H1 (cell line): ENCODE data around the gene GRID1. TPM values are rescaled to one million over a fixed set of nuclear protein-coding genes. Genes with fewer than 3 reads are reported as not detected.

ENCODE experiments used
- CTCF ChIA-PET: fragments of 300-600 bp; sonication (Branson Sonifier 250); formaldehyde crosslinking; loops from one replicate; lab custom pipeline; 2021; ENCODE audit not compliant: partially characterized antibody; lab: Charles Lee
- POLR2A ChIA-PET: fragments of 300-600 bp; sonication (Branson Sonifier 250); formaldehyde crosslinking; loops from one replicate; lab custom pipeline; 2021; ENCODE audit warnings: inconsistent platforms; ENCODE audit not compliant: partially characterized antibody; lab: Charles Lee
- DNase-seq, 2 experiments: peaks; one replicate each; pipeline versions ENCODE4 v3.0.0 to v3.0.0-alpha.2; 2010 to 2022; ENCODE audit warnings: low spot score in 2 of 2, low read depth in 1 of 2, mixed read lengths in 1 of 2
- FAIRE-seq: peaks from 2 replicates; lab custom pipeline; 2011; peaks lifted over from hg19 to GRCh38; lab: Jason Lieb, UNC
- H2AFZ ChIP-seq: 2 replicates; pipeline ENCODE4 v1.8.1; 2012; ENCODE audit warnings: low read length, inconsistent platforms
- H2AK5ac ChIP-seq: 2 replicates; pipeline ENCODE4 v1.6.1; 2013; ENCODE audit warnings: low read depth, low read length
- H2BK120ac ChIP-seq: replicated peaks from 2 replicates; pipeline ENCODE3; 2013; ENCODE audit warnings: low read depth, low read length, inconsistent platforms
- H2BK12ac ChIP-seq: 2 replicates; pipeline ENCODE4 v1.6.1; 2013; ENCODE audit warnings: low read depth, low read length
- H2BK15ac ChIP-seq: 2 replicates; pipeline ENCODE4 v1.6.1; 2013; ENCODE audit warnings: low read length
- H2BK20ac ChIP-seq: 2 replicates; pipeline ENCODE4 v1.6.1; 2013; ENCODE audit warnings: low read length
- H2BK5ac ChIP-seq: 2 replicates; pipeline ENCODE4 v1.6.1; 2013; ENCODE audit warnings: low read depth, low read length
- H3K14ac ChIP-seq: 2 replicates; pipeline ENCODE4 v1.6.1; 2013; ENCODE audit warnings: inconsistent platforms; ENCODE audit not compliant: insufficient read length
- H3K18ac ChIP-seq: 2 replicates; pipeline ENCODE4 v1.6.1; 2013; ENCODE audit warnings: low read length; ENCODE audit errors: extremely low read depth
- H3K23ac ChIP-seq: 2 replicates; pipeline ENCODE4 v1.6.1; 2013; ENCODE audit warnings: inconsistent platforms; ENCODE audit not compliant: insufficient read length
- H3K23me2 ChIP-seq: 2 replicates; pipeline ENCODE4 v1.6.1; 2013; ENCODE audit warnings: low read depth, low read length
- H3K27ac ChIP-seq: 2 replicates; pipeline ENCODE4 v1.6.1; 2011; ENCODE audit warnings: low read depth, low read length, inconsistent platforms
- H3K27me3 ChIP-seq, 4 experiments: replicated peaks in 1 of 4; 1 replicate in 1 of 4; 2 replicates in 3 of 4; pipeline versions ENCODE4 v1.6.1 to v1.8.1; 2011 to 2013; ENCODE audit warnings: low read length in 3 of 4, mild to moderate bottlenecking in 3 of 4, inconsistent platforms in 2 of 4, mixed read lengths in 2 of 4, moderate library complexity in 1 of 4; ENCODE audit not compliant: control insufficient read depth in 3 of 4, insufficient read depth in 3 of 4; ENCODE audit errors: extremely low read depth in 1 of 4
- H3K36me3 ChIP-seq, 4 experiments: 2 replicates each; pipeline versions ENCODE4 v1.6.1 to v1.8.1; 2011 to 2013; ENCODE audit warnings: mild to moderate bottlenecking in 4 of 4, low read length in 3 of 4, moderate library complexity in 2 of 4, control low read depth in 1 of 4, inconsistent platforms in 1 of 4; ENCODE audit not compliant: insufficient read depth in 4 of 4, control insufficient read depth in 2 of 4
- H3K4ac ChIP-seq: replicated peaks from 2 replicates; pipeline ENCODE3; 2013; ENCODE audit warnings: low read length, low read depth, mixed read lengths, inconsistent platforms; ENCODE audit not compliant: insufficient read length
- H3K4me1 ChIP-seq, 4 experiments: replicated peaks in 1 of 4; 1 replicate in 1 of 4; 2 replicates in 3 of 4; pipeline versions ENCODE4 v1.6.1 to v1.8.1; 2011 to 2013; ENCODE audit warnings: low read length in 3 of 4, inconsistent platforms in 2 of 4, mixed read lengths in 1 of 4; ENCODE audit not compliant: insufficient read depth in 4 of 4, control insufficient read depth in 3 of 4
- H3K4me2 ChIP-seq, 2 experiments: 2 replicates each; pipeline versions ENCODE4 v1.6.1 to v1.8.1; 2011 to 2013; ENCODE audit warnings: low read depth in 2 of 2, low read length in 2 of 2, control low read depth in 1 of 2, inconsistent platforms in 1 of 2, mild to moderate bottlenecking in 1 of 2; ENCODE audit not compliant: insufficient read depth in 1 of 2
- H3K4me3 ChIP-seq, 4 experiments: fragments of 200-600, 300-600 bp in 1 of 4; sonication (generic), shearing (Covaris generic), sonication (Bioruptor Twin) in 1 of 4; 2 replicates each; pipeline versions ENCODE4 v1.5.1 to v1.8.1; 2011 to 2016; ENCODE audit warnings: low read length in 4 of 4, low read depth in 3 of 4, control low read depth in 2 of 4, inconsistent platforms in 2 of 4, mild to moderate bottlenecking in 2 of 4, mixed read lengths in 1 of 4, moderate library complexity in 1 of 4; ENCODE audit not compliant: insufficient read depth in 2 of 4; ENCODE audit errors: extremely low read depth in 1 of 4
- H3K56ac ChIP-seq: replicated peaks from 2 replicates; pipeline ENCODE3; 2013; ENCODE audit warnings: low read depth, mild to moderate bottlenecking, mixed read lengths, low read length, inconsistent platforms; ENCODE audit not compliant: insufficient read length
- H3K79me1 ChIP-seq: 2 replicates; pipeline ENCODE4 v1.6.1; 2013; ENCODE audit warnings: low read depth, low read length, control low read depth
- H3K79me2 ChIP-seq, 2 experiments: 2 replicates each; pipeline versions ENCODE4 v1.6.1 to v1.8.1; 2012 to 2013; ENCODE audit warnings: low read length in 2 of 2, mild to moderate bottlenecking in 2 of 2, inconsistent platforms in 1 of 2; ENCODE audit not compliant: insufficient read depth in 2 of 2, control insufficient read depth in 1 of 2
- H3K9ac ChIP-seq, 4 experiments: replicated peaks in 1 of 4; 1 replicate in 1 of 4; 2 replicates in 3 of 4; pipeline versions ENCODE4 v1.6.1 to v1.8.1; 2011 to 2013; ENCODE audit warnings: low read depth in 3 of 4, low read length in 3 of 4, control low read depth in 2 of 4, mild to moderate bottlenecking in 2 of 4, moderate library complexity in 2 of 4, inconsistent platforms in 1 of 4; ENCODE audit errors: extremely low read depth in 1 of 4
- H3K9me3 ChIP-seq, 2 experiments: 2 replicates each; pipeline versions ENCODE4 v1.6.1 to v1.8.1; 2012 to 2013; ENCODE audit warnings: mild to moderate bottlenecking in 2 of 2, moderate library complexity in 2 of 2, control low read depth in 1 of 2, inconsistent platforms in 1 of 2, low read depth in 1 of 2, low read length in 1 of 2, mixed read lengths in 1 of 2; ENCODE audit not compliant: insufficient read depth in 2 of 2
- H4K20me1 ChIP-seq, 2 experiments: replicated peaks in 1 of 2; 2 replicates each; pipeline versions ENCODE3 to v1.8.1; 2011 to 2013; ENCODE audit warnings: inconsistent platforms in 2 of 2, low read length in 2 of 2, mild to moderate bottlenecking in 1 of 2; ENCODE audit not compliant: insufficient read depth in 2 of 2, control insufficient read depth in 1 of 2
- H4K5ac ChIP-seq: 2 replicates; pipeline ENCODE4 v1.6.1; 2013; ENCODE audit warnings: low read length, low read depth, mixed read lengths, inconsistent platforms; ENCODE audit not compliant: insufficient read length
- H4K8ac ChIP-seq: 2 replicates; pipeline ENCODE4 v1.8.0; 2013; ENCODE audit warnings: mild to moderate bottlenecking, moderate library complexity, low read length, inconsistent platforms; ENCODE audit not compliant: insufficient read depth; ENCODE audit errors: extremely low read depth
- H4K91ac ChIP-seq: replicated peaks from 2 replicates; pipeline ENCODE3; 2013; ENCODE audit warnings: low read length, mixed read lengths, inconsistent platforms; ENCODE audit not compliant: insufficient read length
- ASH2L ChIP-seq: fragments of 200-600, 300-600 bp; sonication (generic); IDR thresholded peaks from one replicate; pipeline ENCODE4 v1.7.1; 2017; ENCODE audit warnings: low read length
- CHD2 ChIP-seq: IDR thresholded peaks from 2 replicates; pipeline ENCODE4 v1.6.1; 2012; ENCODE audit warnings: low read length, improper control_type of control experiment
- CTCF ChIP-seq, 3 experiments: IDR thresholded peaks; 1 replicate in 2 of 3; 2 replicates in 1 of 3; pipeline versions ENCODE4 v1.5.1 to v1.6.1; 2011; ENCODE audit warnings: low read length in 3 of 3, mild to moderate bottlenecking in 3 of 3, inconsistent platforms in 2 of 3, low read depth in 1 of 3, moderate library complexity in 1 of 3; ENCODE audit not compliant: insufficient read depth in 1 of 3; ENCODE audit errors: control extremely low read depth in 1 of 3
- GABPA ChIP-seq: IDR thresholded peaks from 2 replicates; pipeline ENCODE4 v1.6.1; 2011; ENCODE audit warnings: mild to moderate bottlenecking, low read length, moderate library complexity, borderline replicate concordance; ENCODE audit not compliant: insufficient read depth
- KDM4A ChIP-seq: IDR thresholded peaks from one replicate; pipeline ENCODE4 v1.7.1; 2012; ENCODE audit warnings: low read depth, mild to moderate bottlenecking, moderate library complexity, low read length, inconsistent platforms; ENCODE audit not compliant: severe bottlenecking
- MAFK ChIP-seq: IDR thresholded peaks from 2 replicates; pipeline ENCODE4 v1.6.1; 2012; ENCODE audit warnings: low read depth, mild to moderate bottlenecking, improper control_type of control experiment, low read length
- RAD21 ChIP-seq, 2 experiments: IDR thresholded peaks in 1 of 2; conservative IDR thresholded peaks in 1 of 2; 2 replicates each; pipeline ENCODE4 v1.6.1; 2011; ENCODE audit warnings: low read depth in 2 of 2, low read length in 2 of 2, improper control_type of control experiment in 1 of 2, inconsistent platforms in 1 of 2, mild to moderate bottlenecking in 1 of 2, moderate library complexity in 1 of 2
- WGBS, 2 experiments: shearing (Covaris generic) in 1 of 2; methylation state at CpG; one replicate each; pipeline versions ENCODE4 v1.1.6 to v1.1.7; 2013 to 2015; ENCODE audit warnings: low lambda C conversion rate in 2 of 2, mixed read lengths in 2 of 2, inconsistent platforms in 1 of 2, low coverage in 1 of 2, missing lambda C conversion rate in 1 of 2; ENCODE audit not compliant: insufficient replicate concordance in 2 of 2, insufficient coverage in 1 of 2, insufficient read length in 1 of 2; ENCODE audit errors: extremely low coverage in 1 of 2, missing lambda C conversion rate in 1 of 2; 5-methylcytosine and 5-hydroxymethylcytosine counted together
- polyA plus RNA-seq, 7 experiments: library from polyadenylated mRNA; depleted of rRNA in 3 of 7; stranded (reverse) in 5 of 7; unstranded in 2 of 7; fragments of >200 nt in 5 of 7; fragments of 200-250 nt in 2 of 7; gene quantifications; 1 replicate in 5 of 7; 2 replicates in 1 of 7; 4 replicates in 1 of 7; pipeline versions ENCODE4 v1.2.1 to v1.2.3, GENCODE V29; 2011 to 2013; ENCODE audit warnings: missing spikeins in 2 of 7, mixed read lengths in 2 of 7
- total RNA-seq: library from RNA; stranded (reverse); fragmentation: NEBNext Ultra II Directional; extraction: Animal tissue kit (Norgen Biotek cat#: 25700); gene quantifications from 2 replicates; pipeline ENCODE4 v1.2.1, GENCODE V29; 2021
- TF ChIP-seq, protein P1 (sequence below): IDR thresholded peaks from 2 replicates; pipeline ENCODE4 v1.6.1; 2012; ENCODE audit warnings: inconsistent platforms

GRID1 gene
- total and polyA plus RNA-seq, 2 of the 8 experiments (the other 6 are each of a cell fraction or from before 2014, with no cell fraction given) = 0.22 to 0.30 TPM

GRCh38 chr10:86363184-86363832, 3.3 kb downstream of the GRID1 start:
- Histone ChIP-seq H2BK15ac (no peak overlapping the region; the same call in 1 of the 2 replicates), H2BK120ac (no peak overlapping the region), H3K14ac (no peak overlapping the region), H3K56ac (no peak overlapping the region), H2BK5ac (no peak overlapping the region), H2BK20ac (no peak overlapping the region), H3K18ac (peak overlapping the region; percentile 19), H3K9me3 (peaks cover 0 to 6% of the 10 kb centered on the region in 2 experiments; a peak in 1 of 4 replicates), H3K36me3 (no peaks in the 10 kb centered on the region), H4K91ac (no peak overlapping the region), H2BK12ac (no peak overlapping the region), H3K23me2 (peaks cover 25% of the 10 kb centered on the region; the same call in 1 of the 2 replicates), H3K23ac (no peak overlapping the region), H3K79me2 (no peaks in the 10 kb centered on the region), H4K5ac (no peak overlapping the region), H3K27me3 (peaks cover 55 to 71% (median 69%) of the 10 kb centered on the region in 4 experiments), H3K4me2 (peak overlapping the region; percentile 67 to 91), H3K4me1 (peaks cover 0 to 34% (median 23%) of the 10 kb centered on the region in 4 experiments; a peak in 6 of 7 replicates), H3K9ac (no peak overlapping the region; a peak in 1 of 7 replicates), H2AFZ (peak overlapping the region; percentile 54), H3K4ac (no peak overlapping the region), H3K4me3 (peak overlapping the region; percentile 45 to 59 (median 54)), H3K79me1 (no peaks in the 10 kb centered on the region), H4K20me1 (peaks cover 14 to 16% of the 10 kb centered on the region in 2 experiments), H4K8ac (no peak overlapping the region; the same call in 1 of the 2 replicates), H2AK5ac (no peak overlapping the region), H3K27ac (no peak overlapping the region)
- POLR2A ChIA-PET = interaction anchor here (1.3 kb wide), 1 partner anchor 26 kb away, joined by 4 read pairs; no protein-coding TSS in a partner anchor
- CTCF ChIA-PET = interaction anchor here (0.5 to 25.6 kb wide), 23 partner anchors 4 to 279 kb away, joined by 3 to 498 read pairs (median 4); partner anchors contain the start of gene GRID1
- WGBS, 2 experiments = 2% methylated on average over 65 of the region's 80 CpGs; no CpG with 5 or more reads in 1 of the 2 experiments
- FAIRE-seq = no peak
- DNase-seq = peak in 1 of 2 experiments; percentile 88
- TF ChIP-seq CHD2 = no peak
- no peak for TF ChIP-seq MAFK
- peak in 2 of 3 experiments; percentile 62 to 85; a peak in 3 of 4 replicates for TF ChIP-seq CTCF (IDR thresholded peaks at IDR 0.05; ENCODE audit: control extremely low read depth in 1 of 3, insufficient read depth in 1 of 3, low read depth in 1 of 3, low read length in 3 of 3)
- TF ChIP-seq GABPA = peak; percentile 69
- peak; percentile 78 to 87 for TF ChIP-seq RAD21 (IDR thresholded peaks at IDR 0.05 in 1 of 2, conservative IDR thresholded peaks at IDR 0.05 in 1 of 2; ENCODE audit: low read depth in 2 of 2, low read length in 2 of 2)
- TF ChIP-seq, protein P1, sequence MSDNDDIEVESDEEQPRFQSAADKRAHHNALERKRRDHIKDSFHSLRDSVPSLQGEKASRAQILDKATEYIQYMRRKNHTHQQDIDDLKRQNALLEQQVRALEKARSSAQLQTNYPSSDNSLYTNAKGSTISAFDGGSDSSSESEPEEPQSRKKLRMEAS = peak; percentile 56
- peak; percentile 77 for TF ChIP-seq ASH2L
- peak; percentile 82 for TF ChIP-seq KDM4A
